ENCODE measurements around the gene AP1S2.
"Not testable (repeated sequence)": the region's sequence is repeated elsewhere in the genome, so short reads cannot be mapped to it uniquely, and the experiment has no call there.

The AP1S2 gene

DNA sequence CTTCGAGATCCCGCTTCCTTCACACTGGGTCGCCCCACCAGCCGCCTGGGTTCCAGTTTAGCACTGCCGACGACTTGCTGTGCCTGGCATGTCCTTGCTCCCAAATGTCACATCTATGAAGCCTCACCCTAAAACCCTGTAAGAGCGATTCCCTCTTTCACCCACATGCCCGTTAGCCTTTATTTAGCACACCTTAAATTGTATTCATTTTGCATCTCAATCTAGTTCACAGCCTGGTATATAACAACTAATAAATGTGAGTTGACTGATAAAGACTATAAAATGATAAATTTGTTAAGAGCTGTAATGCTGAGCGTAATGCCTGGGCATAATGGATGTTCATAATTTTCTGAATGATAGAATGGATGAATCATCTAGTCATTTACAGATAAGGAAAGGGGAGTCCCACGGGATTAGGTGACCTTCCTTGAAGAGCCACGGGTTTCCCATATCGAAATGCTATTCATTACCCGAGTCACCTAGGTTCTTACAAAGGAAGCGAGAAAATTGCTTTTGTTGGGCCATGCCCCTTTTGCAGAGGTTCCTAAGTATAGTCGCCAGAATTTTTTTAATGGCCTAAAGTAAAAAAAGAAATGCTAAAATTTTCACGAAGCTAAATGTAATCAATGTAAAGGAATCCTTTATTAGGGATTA lies 1.1 kb upstream of the AP1S2 start:
- DNase-seq (ENCODE audit: low spot score) = no peak

DNA sequence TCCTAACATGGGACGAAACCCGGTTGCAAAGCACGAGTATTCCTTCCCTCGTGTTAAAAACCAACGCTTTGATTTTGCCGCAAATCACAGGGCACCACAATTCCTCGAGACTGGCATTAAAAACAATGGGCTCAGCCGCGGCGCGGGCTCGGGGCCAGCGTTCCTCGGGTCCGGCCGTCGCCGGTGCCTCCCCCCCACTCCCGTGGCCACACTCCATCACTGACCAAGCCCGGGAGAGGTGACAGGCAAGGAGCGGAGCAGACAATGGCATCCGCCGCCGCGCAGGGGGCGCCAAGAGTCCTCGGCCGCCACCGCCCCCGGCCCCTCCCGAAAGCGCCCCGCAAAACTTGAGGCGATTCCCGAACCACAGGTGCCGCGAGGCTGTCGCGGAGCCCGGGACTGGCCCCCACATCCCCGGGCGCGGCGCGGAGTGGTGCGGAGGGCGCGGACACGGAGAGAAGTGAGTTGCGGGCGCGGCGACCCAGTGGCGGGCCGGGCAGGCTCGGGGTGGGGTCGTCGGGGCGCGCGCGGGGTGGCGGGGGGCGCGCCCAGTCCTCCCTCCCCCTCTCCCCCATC lies 445 bp downstream of the AP1S2 start:
- DNase-seq (ENCODE audit: low spot score) = peak; percentile 33

DNA sequence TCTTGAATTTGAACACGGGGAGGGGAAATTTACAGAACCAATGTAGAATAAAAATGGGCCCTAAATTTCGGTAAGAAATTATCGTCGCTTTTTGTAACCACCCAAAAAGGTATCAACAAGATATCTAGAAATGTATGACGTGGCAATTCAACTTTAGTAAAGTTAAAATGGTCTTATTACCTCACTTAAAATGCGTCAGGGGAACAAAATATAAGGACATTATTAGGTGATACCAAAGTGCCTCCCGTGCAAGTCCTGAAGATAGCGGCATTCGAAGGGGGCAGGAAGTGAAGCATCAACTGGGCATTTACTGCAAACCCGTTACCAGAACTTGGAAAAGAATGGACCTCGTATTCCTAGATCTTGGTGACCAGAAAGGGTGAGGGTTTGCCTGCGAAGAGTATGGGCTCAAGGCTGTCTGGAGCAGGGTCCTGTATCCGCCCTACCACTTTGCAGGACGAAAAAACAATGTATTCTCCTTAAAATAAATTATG lies 980 bp downstream of the AP1S2 start:
- peak; percentile 21 for DNase-seq (ENCODE audit: low spot score)

DNA sequence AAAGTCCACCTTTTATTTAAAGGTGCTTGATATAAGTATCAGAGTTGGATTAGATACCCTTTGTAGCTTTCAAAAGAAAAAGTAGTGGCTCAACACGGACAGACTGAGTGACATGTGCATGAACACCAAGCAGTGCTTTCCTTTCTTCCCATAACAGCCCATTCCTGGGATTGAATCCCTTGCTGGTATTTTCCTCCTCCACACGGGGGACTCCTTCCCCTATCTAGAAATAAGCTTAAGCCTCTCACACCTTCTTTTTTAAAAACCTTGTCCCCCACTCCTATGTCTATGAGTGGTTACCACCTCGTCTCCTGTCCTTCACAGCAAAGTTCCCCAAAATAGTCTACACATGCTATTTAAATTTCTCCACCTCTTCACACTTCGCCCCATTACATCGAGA lies 5.1 kb downstream of the AP1S2 start:
- DNase-seq (ENCODE audit: low spot score) = peak; percentile 49

DNA sequence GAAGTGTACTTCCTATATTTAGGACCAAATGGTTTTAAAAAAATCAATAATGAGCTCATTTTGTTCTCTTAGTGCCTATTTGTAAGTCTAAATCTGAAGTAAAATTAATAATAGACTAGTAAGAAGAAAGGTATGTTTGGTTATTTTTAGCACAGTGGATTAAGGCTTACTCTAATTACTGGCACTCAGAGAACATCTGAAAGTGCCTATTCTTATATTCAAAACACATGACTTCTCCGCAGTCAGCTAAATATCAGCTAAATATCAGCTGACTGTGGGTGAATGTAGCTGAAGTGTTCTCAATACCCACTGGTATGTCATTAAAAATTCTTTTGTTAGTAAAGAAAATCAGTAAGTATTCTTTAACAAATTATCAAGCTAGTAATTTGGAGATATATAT lies 6.0 kb downstream of the AP1S2 start:
- DNase-seq (ENCODE audit: low spot score) = no peak

DNA sequence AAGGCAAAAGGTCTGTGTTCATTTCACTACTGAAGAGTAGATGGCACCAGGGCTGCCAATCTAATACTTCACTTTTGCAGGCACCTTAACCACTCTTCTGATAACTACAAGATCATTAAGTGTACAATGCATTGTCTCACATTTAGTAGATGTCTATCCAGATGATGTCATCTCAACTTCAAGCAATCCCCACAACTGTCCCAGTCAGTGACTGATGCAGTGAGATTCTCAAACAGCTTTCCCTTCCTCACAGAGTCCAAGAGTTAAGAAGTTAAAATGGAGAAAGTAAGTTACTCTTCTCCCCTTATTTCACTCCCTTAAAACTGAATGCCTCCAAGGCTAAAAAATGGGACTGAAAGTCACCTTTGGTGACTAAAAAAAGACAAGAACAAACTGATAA lies 10.7 kb downstream of the AP1S2 start:
- DNase-seq (ENCODE audit: low spot score) = no peak

DNA sequence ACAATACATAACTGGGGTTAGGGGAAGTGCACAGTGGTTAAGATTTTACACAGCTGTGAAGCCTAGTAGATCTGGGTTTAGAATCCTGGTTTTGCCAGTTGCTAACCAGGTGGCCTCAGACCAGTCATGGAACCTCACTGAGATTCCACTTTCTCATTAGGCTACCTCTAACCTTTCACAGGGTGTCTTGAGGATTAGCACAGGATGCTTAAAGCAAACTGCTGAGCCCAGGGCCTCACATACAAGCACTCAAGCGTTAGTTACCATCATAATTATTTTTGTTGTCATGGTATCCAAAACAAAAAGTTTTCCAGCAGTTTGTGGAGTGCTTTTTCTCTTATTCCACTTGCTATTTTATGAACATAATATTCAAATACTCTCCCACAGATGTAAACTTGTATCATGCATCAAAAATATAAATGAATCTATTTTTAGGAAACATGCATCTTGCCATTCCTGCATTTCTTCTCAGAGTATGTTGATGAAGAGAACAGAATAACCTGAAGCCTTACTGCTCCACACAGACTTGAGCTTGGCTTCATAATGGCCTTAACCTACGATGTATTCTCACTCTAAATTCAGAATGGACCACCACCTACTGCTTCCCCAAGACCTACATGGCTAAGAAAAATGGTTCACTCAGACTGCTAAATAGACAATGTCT lies 12.6 kb downstream of the AP1S2 start:
- no peak for DNase-seq (ENCODE audit: low spot score)

DNA sequence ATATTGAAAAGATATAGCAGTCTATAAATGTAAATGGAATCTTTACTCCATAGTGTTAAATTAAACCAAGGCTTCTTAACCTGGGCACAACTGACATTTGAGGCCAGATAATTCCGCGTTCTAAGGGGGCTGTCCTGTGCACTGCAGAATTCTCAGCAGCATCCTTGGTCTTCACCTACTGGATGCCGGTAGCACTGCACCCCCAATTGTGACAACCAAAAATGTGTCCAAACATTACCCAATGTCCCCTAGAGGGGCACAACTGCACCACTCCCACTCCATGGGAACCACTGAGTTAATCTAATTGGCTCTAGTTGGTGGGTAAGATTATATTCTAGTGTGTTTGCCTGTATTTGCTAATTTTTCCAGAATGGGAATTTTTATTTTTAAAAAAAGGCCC lies 16.6 kb downstream of the AP1S2 start:
- DNase-seq (ENCODE audit: low spot score) = no peak

DNA sequence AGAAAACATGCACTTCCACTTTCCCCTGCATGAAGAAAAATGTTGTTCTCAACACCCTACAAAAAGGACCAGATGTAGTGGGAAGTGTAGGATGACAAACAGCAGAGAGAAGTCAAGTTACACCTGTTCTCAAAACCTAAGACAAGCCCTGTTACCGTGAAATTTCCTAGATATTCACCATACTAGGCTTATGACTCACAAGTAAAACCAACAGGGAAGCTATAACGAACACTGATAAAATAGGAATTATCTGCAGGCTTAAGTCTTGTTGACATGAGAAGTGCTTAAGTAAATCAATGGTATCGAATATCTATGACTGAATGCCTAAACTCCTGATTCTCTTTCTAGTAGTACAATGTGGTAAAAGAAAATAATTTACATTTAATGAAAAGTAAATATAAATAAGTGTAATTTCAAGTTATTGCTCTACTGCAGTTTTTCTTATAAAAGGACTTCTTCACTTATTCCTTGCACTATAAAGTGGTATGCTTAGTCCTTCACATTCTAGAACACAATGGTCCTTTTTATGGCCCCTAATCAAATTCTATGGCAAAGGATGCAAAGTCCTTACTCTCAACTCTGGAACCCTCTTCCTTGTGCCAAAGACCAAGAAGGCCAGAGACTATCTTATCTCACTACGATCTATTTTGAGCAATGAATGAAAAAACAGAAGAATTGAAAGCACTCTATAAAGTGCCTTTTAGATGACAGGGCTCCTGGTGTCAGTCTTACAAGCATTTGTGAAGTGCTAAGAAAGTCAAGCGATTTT lies 19.6 kb downstream of the AP1S2 start:
- DNase-seq (ENCODE audit: low spot score) = no peak

DNA sequence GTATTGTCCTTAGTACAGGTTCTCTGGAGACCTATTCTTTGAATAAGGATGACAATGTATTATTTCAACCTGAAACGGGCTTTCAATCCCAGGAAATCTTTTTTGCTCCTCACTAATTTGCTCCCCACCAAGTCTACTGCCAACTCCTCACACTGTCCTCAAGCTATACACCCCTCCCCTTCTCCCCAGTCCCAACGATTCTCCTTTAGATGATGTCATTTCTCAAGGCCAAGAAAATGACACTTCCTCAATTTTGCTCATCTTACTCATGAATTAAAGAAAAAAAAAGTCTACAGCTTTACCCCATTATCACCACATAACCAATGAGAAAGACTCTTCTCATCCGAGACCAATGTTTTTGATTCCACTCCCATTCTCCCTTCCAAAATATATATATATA lies 20.6 kb downstream of the AP1S2 start:
- no peak for DNase-seq (ENCODE audit: low spot score)

DNA sequence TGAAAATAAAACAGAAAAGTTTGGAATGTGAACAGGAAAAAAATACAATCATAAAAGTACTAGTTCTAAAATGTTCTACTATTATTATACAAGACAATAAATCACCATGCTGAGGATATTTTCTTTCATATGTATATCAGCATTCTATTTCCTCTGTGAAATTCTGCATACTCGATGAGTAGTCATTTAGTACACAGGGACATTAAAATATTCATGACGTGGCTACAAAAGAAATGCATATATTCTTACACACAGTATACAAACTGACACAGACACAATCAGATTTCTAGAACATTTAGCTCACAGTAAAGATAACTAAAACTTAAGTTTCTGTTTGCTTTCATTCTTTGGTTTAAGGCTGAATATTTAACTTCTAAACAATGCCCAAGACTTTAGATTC lies 23.3 kb downstream of the AP1S2 start:
- not testable (repeated sequence) for DNase-seq (ENCODE audit: low spot score)

DNA sequence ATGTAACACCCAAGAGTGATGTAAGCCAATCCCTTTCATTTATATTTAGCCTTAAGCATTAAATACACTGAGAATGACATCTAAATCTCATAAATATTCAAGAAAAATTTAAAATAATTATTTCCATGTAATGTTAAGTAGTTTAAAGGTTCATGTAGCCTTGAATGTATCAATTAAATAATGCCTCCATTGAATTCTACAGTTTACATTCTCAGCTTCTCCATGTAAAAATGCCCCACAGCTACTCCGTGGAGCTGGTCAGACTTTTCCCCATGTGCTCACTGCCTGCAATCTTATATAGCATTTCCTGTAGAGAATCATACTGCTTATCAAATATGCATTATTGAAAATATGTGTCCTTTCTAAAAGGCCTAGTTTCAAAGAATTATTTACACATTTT lies 25.4 kb downstream of the AP1S2 start:
- no peak for DNase-seq (ENCODE audit: low spot score)

DNA sequence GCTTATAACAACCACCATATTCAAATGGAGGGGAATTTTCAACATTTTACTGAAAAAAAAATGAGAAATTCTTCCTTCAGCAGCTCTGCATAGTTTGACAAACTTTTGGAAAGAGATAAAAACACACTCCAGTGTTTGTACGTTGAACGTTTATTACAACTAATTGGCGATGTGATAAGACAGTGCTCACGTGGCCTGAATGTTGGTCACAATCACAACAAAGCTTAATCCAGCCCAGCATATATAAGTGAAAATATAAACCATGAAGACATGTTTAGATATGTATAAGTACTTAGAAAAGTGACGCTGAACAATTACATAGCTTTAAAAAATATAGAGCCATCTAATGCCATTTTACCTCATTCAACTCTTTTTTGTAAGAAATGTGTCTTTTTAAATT lies 28.7 kb downstream of the AP1S2 start:
- DNase-seq (ENCODE audit: low spot score) = no peak

DNA sequence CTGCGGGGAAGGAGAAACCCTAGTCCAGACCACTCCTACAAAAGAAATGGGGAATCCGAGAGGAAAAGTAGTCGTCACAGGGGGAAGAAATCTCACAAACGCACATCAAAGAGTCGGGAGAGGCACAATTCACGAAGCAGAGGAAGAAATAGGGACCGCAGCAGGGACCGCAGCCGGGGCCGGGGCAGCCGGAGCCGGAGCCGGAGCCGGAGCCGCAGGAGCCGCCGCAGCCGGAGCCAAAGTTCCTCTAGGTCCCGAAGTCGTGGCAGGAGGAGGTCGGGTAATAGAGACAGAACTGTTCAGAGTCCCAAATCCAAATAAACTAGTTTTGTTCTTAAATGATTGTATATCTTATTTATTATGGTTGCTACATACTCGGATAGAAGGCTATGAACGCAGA lies 31.7 kb downstream of the AP1S2 start:
- no peak for DNase-seq (ENCODE audit: low spot score)

DNA sequence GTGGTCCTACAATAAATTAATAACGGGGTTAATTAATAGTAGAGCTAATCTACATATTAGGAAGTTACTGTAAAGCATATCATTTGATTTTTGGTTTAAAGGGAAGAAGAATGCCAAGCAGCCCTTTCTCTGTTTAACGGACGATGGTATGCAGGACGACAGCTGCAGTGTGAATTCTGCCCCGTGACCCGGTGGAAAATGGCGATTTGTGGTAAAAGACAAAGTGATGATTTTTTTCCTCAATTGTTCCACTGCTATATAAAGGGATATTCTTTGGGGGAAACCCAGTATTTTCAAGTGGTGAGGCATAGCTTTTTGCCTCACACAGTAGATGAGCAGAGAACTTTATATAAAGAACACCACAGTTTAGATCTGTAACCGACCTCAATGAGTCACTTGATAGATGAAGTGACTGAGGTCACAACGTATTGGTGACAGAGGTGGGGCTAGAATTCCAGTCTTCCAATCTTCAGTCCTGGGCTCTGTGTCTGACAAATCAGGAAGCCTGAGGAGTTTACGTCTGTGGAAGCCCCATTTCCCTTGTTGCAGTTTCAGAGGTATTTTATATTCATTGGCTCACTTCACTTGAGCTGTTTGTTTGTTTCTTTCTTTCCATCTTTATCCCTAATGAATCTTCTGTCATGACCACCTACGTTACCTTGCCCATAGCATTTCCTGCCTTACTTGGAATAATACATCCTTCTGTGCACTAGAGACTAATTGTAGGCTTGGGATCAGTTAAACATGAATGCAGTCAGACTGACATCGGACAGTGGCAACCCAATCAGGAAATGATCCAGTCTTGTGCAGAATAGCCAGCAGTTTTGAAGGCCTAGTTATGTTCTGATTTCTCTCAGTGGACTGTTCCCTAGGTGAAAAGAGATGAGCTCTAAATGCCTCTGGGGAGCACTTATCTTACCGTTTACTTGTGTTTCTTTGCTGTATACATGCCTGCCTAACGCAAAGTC lies 34.2 kb downstream of the AP1S2 start:
- DNase-seq (ENCODE audit: low spot score) = no peak

DNA sequence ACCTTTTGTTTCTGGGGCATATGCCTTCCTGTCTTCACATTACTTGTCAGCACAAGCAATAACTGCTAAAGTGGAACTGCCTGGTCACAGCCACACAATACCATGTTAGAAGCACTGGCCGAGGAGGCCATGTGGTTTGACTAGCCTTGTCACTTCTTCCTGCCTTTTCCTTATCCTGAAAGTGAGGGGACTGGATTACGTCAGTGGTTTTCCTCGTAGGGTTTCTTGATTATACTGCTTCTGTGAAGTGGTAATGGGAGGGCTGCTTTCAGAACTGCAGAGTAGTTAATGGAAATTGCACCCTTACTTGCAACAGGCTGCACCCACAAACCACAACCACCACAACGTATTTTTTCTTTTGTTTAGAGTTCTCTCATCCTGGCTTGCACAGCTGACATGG lies 37.7 kb downstream of the AP1S2 start:
- DNase-seq (ENCODE audit: low spot score) = no peak

DNA sequence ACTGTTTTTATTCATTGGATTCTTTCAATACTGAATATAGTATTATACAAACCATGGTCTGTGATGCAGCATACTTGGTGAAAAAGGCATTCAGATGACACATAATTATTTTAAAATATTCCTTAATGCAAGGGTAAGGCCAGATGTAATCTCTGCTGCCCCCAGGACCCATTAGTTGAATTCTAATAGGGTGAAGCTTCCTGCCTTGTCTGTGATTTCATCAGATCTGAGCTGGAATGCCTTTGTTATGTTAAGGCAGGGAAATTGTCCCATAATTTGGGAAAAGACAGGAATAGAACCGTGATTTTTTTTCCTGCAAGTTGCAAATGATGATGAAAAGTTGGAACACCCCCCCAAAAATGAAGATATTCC lies 38.2 kb downstream of the AP1S2 start:
- no peak for DNase-seq (ENCODE audit: low spot score)

DNA sequence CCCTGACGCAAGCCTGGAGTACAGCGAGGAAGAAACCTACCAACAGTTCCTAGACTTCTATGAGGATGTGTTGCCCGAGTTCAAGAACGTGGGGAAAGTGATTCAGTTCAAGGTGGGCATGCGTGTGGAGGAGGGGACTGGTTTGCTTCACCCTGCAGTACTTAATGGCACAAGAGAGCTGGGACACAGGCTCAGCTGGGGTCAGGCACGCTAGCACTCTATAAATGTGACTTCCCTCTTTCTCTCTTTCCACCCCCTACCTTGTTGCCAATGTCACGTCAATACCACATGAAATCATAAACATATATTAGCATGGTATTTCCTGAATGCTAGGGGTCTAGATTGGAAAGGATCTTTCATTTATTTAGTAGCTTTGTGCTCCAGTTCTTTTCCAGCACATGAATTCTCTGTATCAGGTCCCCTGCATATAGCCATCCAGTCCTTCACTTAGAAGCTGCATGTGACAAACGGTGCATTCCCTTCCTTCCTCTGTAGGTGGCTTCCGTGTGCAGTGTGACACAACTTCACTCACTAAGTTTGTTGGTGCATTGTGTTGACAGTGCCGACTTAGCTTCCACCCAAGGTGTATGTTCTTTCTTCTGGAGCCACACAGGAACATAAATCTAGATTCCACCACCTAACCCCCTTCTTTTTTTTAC lies 38.7 kb downstream of the AP1S2 start:
- peak; percentile 10 for DNase-seq (ENCODE audit: low spot score)

DNA sequence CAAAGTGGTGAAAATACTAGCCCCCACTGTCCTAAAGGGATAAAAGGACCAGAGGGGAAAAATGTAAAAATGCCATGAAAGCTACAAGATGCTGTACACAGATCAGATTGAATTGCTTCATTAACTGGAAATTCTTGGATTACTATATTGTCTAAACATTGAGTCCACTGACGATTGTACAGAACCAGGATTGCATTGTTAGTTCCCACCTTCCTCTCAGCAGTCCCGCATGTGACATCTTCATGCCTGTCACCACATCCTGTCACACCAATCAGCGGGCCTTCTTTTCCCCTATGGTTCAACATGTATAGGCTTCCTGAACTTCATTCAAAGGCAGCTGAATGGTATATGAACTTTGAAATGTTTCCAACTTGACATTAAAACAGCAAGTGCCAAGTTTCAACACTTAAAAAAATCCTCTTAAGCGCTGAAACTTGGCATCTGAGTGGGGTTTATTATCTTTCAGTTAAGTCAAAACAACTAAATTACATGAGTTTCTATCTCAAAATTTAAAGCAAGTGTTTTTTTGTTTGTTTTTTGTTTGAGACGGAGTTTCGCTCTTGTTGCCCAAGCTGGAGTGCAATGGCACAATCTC lies 39.7 kb downstream of the AP1S2 start:
- no peak for DNase-seq (ENCODE audit: low spot score)

DNA sequence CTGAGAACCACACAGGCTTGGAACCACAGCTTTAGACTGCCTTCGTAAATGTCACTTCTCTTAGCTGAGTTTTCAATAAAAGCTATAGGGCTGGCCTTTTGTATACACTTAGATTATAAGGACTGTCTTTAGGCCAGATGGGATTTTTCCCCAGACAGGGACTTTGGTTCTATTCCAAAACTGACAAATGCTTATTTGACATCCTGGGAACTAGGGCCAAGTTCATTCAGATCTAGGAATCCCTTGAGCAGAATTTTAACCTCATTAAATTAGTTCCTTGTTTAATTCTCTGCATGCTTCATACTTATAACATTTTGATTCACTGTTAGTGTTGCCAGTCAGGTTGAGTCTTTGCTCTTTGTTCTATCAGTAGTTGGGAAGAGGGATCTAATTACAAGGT lies 41.2 kb downstream of the AP1S2 start:
- peak; percentile 9 for DNase-seq (ENCODE audit: low spot score)
